HG03457 (cell line): Measurements from ENCODE around the gene ADAM8.

ENCODE experiments used
- ATAC-seq: cut with Tn5 transposase; IDR thresholded peaks from one replicate; pipeline ENCODE4 v1.9.1; 2021; ENCODE audit warnings: moderate number of reproducible peaks; ENCODE audit not compliant: unreplicated experiment

ADAM8 gene

DNA sequence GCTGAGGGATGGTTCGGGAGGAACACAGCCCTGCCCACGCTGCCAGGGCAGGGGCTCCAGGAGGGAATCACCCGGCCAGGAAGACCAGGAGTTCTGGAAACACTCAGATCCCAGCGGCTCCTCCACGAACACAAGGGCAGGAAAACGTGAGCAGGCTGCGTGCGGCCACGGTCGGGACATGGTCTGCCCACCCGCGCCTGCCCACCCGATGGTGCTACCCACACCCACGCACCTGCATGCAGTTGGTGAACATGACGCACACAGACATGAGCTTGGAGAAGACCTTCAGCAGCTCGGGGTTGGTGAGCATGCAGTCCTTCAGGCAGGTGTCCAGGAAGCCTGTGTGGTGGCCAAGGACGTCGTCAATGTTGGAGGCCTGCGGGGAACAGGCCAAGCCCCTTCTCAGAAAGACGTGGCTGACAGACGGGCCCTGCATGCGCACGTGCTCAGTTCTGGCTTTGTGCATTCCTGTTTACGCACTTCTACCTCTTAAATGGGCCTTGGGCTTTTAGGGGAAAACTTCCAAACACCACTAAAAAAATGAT is 6.2 kb upstream of the ADAM8 start:
- ATAC-seq = no peak

DNA sequence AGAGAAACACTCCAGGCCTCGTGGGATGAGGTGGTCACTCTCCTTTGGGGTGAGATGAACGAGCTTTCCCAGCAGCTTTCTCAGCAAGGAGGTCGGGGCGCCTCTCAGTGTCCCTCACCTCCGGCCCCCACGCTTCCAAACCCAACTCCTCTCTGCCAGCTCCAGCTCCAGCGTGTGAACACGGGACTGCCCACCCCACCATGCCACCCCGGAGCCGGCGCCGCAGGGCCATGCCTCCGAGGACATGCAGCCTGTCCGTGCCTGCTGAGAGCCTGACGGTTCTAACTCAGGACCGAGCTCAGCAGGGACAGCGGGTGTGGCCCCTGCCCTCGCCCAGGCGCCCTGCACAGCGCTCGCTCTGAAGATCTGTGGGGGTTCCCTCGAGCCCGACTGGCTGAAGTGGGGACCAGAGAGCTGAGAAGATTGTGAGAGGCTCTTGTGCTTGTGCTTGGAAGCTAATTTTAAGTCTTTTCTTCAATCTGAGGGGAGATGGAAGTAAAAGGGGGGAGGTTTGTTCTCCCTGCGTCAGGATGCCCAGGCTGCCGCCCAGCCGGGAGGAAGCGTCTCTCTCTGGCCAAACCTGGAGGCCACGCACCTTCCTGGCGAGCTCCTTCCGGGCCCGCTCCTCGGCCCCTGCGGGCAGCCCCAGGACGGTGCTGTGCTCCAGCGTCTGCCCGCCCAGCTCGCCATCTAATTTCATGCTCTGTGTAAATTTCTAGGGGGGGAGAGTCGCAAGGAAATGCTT is 5.1 kb upstream of the ADAM8 start:
- no peak for ATAC-seq

DNA sequence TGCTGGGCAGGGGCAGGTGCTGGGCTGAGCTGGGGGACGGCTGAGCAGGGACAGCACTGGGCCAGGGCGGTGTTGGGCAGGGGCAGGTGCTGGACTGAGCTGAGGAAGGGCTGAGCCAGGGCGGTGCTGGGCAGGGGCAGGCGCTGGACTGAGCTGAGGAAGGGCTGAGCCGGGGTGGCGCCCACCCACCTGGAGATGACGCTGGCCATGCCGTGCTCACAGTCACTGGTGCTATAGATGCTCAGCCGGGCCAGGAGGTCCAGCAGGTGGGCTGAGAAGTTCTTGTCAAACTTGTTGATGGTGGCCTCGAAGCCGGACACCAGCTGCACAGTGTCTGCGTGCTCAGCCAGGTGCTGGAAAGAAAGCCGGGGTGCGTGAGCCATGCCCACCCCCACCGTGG is 4.4 kb upstream of the ADAM8 start:
- ATAC-seq = no peak

DNA sequence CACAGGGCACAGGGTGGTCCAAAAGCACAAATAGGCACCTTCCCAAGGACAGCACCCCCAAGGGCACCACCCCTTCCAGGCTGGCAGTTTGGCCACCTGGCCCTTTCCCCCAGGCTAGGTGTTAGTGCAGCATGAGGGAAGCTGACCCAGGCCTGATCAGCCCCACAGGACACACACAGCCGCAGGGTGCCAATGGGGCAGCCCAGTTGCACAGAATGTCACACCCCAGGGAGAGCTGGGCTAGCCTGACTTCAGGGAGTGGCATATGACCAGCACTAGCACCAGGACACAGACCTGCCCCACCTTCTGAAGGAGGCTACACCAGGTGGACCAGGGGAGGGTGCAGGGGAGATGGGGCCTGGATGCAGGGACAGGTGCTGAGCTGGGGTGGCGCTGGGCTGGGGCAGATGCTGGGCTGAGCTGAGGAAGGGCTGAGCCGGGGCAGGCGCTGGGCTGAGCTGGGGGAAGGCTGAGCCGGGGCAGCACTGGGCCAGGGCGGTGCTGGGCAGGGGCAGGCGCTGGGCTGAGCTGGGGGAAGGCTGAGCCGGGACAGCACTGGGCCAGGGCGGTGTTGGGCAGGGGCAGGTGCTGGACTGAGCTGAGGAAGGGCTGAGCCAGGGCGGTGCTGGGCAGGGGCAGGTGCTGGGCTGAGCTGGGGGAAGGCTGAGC is 3.9 kb upstream of the ADAM8 start:
- no peak for ATAC-seq

DNA sequence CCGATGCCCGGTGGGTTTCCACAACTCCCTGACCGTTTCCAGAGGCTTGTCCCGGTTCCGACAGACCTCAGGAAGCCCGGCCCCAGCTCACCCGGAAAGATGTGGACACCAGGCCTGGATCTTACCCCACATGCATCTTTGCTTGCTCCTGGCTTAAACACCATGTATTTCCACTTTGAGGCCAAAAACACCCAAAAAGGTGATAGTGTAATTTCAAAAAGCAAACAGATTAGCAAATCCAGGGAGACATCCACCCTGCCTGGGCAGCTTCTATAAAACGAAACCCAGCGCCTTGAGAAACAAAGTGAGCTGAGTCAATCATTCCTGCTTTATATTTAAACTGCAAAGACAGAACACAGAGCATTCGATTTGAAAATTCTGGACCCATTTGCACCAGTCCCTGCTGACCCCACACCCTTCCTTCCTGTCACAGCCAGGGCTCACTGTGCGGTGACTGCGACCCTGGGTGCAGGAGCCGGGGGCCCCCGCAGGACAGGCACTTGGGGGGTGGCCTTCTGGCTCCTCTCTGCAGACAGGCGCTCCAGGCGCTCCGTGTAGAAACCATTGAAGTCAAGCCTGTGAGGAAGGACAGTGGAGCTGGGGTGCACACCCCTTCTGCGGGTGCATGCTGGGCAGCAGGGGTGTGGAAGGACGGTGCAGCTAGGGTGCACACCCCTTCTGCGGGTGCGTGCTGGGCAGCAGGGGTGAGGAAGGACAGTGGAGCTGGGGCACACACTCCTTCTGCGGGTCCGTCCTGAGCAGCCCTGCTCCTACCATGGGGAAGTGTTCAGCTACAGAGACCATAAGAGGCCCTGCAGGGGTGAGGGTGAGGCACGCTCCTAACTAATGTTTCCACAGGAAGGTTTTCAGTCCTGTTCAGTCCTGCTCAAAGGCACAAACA is 2.9 kb upstream of the ADAM8 start:
- no peak for ATAC-seq

DNA sequence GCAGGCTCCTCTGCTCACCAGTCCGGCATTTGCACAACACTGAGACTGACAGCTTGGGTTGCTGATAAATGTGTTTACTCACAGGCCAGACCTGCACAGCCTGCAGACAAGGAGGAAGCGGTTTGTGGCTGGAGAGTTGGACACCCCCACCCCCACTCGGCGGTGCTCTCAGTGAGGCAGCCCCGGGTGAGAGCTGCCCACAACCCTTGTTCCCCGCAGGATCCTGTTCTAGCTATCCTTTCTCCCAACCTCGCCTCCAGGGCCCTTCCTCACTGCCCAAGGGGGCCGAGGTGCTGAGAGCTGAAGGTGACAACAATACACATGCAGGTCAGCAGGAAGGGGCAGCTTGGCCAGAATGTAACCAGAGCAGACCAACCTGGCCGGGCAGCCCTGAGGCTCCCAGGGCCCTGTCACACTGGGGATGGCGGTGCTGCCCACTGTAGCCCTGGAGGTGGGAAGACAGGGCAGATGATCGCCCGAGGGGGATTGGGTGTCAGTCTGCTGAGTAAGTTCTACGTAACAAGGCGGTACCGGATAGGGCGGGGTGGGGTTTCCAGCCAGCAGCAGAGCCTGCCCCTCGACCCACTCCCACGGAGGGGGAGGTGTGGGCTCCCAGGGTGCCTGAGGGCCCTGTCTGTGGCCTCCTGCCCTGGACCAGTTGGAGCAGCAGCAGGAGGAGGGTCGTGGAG is 2.1 kb upstream of the ADAM8 start:
- no peak for ATAC-seq

DNA sequence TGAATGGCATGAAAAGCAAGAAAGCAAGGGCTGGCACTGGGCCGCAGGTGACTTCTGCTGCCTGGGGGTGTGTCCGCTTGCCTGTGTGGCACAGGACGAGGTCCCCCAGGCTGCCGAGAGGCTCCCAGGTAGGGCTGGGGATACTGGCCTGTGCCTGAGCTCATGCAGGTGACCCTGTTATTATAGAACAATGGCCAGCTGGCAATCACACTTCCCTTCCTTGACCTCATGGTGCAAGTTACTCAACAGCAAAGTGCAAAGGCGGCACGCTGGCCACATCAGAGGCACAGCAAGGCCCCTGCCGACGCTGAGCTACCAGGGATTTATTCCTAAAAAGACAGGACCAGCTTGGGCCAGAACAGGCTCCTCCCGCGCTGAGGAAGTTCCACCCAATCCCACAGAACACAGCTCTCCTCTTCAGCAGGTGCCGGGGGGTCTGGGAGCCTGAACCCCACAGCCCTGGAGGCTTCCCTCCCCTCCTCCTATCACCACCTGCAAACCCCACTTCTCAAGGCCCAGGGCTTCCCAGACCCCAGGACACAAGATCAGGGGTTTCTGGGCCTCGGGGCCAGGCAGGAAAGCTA is 1.4 kb upstream of the ADAM8 start:
- no peak for ATAC-seq

DNA sequence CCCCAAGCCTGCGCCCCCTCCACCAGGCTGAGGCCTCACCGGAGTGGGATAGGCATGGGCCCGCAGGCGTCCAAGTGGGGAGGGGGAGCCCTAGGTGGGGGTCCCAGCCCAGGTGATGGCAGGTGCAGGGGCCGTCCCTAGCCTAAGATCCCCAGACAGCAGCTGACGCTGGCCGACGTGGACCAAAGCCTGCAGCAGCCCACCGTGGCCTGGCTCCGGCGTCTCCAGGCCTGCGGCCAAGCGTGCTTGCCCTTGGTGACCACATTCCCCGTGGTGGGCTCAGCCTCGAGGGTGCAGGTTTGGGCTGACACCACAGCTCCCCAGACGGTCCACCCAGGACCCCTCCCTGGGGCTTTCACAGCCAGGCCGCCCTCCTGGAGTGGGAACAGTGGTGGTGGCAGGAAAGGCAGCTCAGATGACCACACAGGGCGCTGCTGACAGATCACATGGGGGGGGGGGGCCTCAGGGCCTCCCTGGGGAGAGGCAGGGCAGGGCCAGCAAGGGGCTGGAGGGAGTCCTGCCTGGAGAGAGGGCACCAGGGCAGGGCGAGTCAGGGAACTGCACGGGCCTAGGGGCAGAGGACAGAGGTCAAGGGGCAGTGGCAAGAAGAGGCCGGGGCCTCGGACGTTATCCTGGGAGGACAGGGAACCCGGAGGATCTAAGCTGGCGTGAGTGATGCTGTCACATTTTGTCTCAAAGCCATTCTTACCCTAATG is 767 bp upstream of the ADAM8 start:
- no peak for ATAC-seq

DNA sequence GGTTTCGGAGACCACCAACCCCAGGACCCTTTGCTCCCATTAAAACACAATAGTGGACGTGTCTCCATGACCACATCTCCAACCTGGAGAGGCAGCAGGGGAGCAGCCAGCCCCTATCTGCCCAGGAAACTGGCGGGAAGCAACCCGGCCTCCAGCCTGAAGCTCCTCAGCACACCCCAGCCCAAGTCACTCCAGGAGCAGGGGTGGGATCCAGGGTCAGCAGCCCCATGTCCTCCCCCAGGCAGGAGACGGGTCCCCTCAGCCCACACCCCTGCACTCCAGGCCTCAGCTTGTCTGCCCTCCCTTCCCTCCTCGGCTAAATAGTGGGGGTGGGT is 601 bp downstream of the ADAM8 start:
- no peak for ATAC-seq

- ATAC-seq = peak; percentile 37
These were observed 980 bp downstream of the ADAM8 start for GRCh38 chr10:133275684-133276092.

- ATAC-seq = peak; percentile 42
These were observed 1.7 kb downstream of the ADAM8 start for GRCh38 chr10:133274751-133275683.

DNA sequence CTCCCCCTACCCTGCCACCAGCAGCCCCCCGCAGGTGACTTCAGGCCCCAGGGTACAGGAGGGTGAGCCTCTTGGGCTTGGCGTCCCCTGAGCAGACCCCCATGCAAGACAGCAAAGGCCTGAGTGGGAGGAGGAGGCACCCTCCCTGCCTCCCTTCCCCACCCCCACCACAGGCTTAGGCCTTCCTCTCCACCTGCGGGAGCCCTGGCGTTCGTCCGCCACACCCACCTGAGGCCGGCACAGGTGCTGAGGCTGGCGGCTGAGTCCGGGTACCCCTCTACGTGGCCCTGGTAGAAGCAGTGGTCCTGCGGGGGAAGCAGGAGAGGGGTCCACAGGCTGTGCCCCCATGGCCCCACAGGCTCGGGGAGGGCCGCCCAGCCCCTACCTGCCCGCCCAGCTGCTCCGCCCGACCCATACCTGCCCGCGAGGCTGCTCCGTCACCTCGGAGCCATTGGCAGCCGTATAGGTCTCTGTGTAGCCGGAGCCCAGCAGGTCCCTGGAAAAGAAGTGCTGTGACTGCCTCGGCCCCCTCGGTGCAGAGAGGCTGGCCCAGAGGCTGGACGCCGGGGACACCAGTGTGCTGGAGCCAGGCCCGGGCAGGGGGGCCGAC is 3.0 kb downstream of the ADAM8 start:
- no peak for ATAC-seq

DNA sequence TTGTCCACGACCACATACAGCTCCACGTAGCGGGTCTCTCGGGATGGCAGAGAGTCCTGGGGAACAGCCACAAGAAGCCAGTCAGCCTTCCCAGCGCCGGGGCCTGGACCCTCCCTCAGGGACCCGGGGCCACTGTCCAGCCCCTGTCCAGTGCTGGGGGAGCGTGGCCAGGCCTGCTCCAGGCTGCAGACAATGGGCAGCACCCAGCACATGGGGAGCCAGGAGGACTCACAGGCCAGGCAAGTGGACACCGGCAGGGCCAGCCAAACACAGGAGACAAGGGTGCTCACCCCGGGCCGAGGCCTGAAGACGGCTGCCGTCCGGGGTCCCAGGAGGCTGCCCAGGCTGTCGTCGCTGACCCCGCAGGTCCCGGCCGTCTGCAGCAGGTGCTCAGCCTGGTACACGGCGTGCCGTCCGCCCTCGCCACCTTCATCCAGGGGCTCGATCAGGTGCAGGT is 3.7 kb downstream of the ADAM8 start:
- ATAC-seq = no peak

DNA sequence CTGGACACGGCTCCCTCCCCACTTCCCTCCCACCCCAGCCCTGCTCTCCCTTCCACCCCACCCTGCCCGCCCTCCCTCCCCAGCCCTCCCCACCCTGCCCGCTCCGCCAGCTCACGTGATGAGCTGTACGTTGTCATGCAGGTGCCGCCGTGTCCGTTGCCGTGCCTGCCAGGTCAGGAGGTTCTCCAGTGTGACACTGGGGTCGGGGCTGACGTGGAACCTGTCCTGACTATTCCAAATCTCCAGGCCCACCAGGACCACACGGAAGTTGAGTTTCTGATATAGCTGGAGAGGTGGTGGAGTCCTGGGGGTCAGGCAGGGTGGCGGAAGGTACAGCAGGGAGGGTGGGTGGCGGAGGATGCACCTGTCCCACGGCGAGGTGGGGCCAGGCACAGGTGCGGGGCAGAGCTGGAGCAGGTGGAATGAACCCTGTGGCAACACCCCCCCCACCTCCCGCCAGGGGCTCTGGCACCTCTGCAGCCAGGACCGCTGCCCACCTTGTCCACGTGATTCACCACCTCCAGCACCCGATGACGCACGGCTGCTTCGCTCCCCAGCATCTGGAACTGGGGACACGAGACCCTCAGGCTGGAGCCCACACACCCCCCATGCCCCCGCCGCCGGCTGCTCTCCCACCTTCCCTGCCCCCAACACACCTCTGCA is 4.2 kb downstream of the ADAM8 start:
- ATAC-seq = no peak

- no peak for ATAC-seq
These were observed 5.0 kb downstream of the ADAM8 start for GRCh38 chr10:133271521-133272300.

DNA sequence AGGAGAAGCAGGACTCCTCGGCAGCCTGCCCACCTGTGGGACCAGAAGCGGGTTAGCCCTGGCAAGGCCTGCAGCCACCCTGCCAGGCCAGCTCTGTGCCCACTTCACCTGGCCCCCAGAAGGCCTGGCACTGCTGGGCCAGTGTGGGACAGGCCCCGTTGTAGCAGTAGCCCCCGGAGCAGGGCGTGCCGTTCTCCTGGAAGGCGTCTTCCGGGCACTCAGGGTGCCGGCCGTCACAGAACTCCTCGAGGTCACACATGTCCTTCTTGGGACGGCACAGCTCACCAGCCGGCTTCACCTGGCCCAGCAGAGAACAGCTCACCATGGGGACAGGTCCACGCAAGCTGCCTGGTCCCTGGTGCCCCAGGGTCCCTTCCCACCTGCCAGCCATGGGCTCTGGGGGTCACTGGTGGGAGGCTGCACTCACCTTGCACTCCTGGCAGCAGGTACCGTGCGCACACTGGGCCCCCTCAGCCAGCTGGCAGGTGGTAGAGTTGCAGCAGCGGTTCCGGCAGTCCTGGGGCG is 5.8 kb downstream of the ADAM8 start:
- no peak for ATAC-seq

DNA sequence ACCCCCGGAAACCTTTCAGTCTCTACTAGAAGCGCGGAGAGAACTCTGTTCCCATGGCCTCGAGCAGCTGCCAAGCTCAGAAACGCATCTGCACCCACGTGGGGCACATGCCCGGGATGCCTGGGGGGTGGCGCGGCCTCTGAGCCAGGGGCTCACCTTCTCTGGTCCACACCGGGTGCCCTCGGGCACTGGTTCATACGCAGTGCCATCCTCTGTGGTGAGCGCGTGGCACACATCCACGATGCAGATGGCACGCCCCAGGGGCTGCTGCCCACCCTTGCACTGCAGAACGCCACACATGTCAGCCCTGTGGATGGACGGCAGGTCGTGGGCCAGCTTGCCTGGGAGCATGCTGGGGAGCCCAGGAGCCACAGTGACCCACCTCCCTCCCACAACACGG is 6.5 kb downstream of the ADAM8 start:
- ATAC-seq = no peak
